Stimulated activated CD8-positive, alpha-beta memory T cell treated with anti-CD3 and anti-CD28 coated beads, Interleukin-15, amount 100 ng/mL, for 24 hours (primary cell): ENCODE results near the gene BBS5.

Source experiments
- DNase-seq: peaks from one replicate; pipeline ENCODE4 v3.0.0-alpha.2; 2020; ENCODE audit warnings: low read depth

The BBS5 gene

DNA sequence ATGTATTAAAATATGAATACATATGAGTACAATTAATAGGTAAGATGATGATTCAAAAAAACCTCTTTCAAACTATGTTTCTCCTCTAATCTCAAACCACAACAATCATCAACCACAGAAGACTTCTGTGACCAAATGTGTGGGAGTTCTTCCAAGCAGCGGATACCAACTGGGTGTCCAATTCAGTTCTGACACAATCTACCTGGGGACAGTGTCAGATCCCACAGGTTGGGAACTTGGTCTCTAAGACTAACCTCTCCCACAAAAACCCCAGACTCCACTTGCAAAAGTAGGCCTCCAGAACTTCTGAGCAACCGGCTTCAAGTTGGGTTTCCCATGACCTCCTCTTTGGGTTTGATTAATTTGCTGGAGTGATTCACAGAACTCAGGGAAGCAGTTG is 67.5 kb downstream of the BBS5 start:
- no peak for DNase-seq
